Suprapubic skin (tissue), 4 donors: ENCODE measurements around the gene SFSWAP.

ENCODE experiments used
- EP300 ChIP-seq: sonication (generic); formaldehyde crosslinking; IDR thresholded peaks from one replicate; pipeline ENCODE4 v1.6.1; 2017; ENCODE audit warnings: antibody characterized with exemption
- POLR2A ChIP-seq, 2 donors: fragments of 450-650 bp; IDR thresholded peaks; one replicate each; pipeline ENCODE4 v1.6.1; 2017; ENCODE audit warnings: antibody characterized with exemption in 2 of 2, mild to moderate bottlenecking in 2 of 2, moderate library complexity in 2 of 2
- POLR2AphosphoS5 ChIP-seq, 3 donors: sonication (generic); formaldehyde crosslinking; IDR thresholded peaks; one replicate each; pipeline ENCODE4 v1.6.1; 2017; ENCODE audit warnings: antibody characterized with exemption in 3 of 3
- TF ChIP-seq, protein P1 (sequence below), 2 donors: fragments of 200-600 bp in 1 of 2; fragments of 450-650 bp in 1 of 2; sonication (generic) in 1 of 2; IDR thresholded peaks; one replicate each; pipeline ENCODE4 v1.5.1; 2016 to 2019; ENCODE audit warnings: antibody characterized with exemption in 2 of 2, mild to moderate bottlenecking in 1 of 2, moderate library complexity in 1 of 2

DNA sequence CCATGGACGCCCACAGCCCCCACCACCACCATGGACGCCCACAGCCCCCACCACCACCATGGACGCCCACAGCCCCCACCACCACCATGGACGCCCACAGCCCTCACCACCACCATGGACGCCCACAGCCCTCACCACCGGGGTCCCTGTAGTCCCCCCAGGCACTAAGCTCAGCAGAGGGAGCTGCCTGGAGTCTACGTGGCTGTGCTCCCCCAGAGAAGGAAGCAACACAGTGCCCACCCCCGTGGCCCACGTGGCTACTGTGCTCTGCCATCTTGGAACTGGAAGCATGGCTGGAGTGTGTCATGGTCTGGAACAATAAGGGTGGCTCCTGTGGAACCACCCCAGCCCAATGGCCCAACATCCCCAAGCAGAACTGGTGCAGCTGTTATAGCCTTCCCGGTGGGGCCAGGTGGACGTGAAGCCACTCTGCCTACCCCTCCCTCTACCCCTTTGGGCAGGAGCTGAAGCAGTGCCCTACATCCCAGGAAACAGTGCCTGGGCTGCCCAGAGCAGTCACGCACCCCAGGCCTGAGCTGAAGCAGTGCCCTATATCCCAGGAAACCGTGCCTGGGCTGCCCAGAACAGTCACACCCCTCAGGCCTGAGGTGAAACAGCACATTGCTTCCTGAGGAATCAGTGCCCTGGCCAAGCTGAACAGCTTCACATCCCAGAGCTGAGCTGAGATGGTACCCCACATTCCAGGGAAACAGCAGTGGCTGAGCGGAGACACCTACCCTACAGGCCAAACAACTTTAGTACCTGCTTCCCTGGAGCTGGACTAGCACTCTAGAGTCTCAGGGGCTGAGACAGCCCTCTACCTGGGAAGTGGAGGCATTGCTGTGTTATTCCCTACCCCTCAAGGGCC is 9.0 kb upstream of the SFSWAP start:
- TF ChIP-seq POLR2A (IDR thresholded peaks at IDR 0.05) (no peak), POLR2AphosphoS5 (IDR thresholded peaks at IDR 0.05) (no peak), EP300 (no peak)
- TF ChIP-seq, protein P1, sequence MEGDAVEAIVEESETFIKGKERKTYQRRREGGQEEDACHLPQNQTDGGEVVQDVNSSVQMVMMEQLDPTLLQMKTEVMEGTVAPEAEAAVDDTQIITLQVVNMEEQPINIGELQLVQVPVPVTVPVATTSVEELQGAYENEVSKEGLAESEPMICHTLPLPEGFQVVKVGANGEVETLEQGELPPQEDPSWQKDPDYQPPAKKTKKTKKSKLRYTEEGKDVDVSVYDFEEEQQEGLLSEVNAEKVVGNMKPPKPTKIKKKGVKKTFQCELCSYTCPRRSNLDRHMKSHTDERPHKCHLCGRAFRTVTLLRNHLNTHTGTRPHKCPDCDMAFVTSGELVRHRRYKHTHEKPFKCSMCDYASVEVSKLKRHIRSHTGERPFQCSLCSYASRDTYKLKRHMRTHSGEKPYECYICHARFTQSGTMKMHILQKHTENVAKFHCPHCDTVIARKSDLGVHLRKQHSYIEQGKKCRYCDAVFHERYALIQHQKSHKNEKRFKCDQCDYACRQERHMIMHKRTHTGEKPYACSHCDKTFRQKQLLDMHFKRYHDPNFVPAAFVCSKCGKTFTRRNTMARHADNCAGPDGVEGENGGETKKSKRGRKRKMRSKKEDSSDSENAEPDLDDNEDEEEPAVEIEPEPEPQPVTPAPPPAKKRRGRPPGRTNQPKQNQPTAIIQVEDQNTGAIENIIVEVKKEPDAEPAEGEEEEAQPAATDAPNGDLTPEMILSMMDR (IDR thresholded peaks at IDR 0.05): no peak
